HG02852 (cell line): ENCODE data around the gene C1QTNF4.
"Not testable (repeated sequence)": the region's sequence is repeated elsewhere in the genome, so short reads cannot be mapped to it uniquely, and the experiment has no call there.

Experiments
- ATAC-seq: cut with Tn5 transposase; IDR thresholded peaks from one replicate; pipeline ENCODE4 v1.9.1; 2021; ENCODE audit warnings: mild to moderate bottlenecking, moderate library complexity; ENCODE audit not compliant: unreplicated experiment

Gene C1QTNF4

GRCh38 chr11:47593934-47594855 is at the start of gene C1QTNF4:
C1QTNF4 (minus strand) TSS chr11:47594411; CDS start chr11:47590810, 3,601 bp downstream.
- no peak for ATAC-seq

DNA sequence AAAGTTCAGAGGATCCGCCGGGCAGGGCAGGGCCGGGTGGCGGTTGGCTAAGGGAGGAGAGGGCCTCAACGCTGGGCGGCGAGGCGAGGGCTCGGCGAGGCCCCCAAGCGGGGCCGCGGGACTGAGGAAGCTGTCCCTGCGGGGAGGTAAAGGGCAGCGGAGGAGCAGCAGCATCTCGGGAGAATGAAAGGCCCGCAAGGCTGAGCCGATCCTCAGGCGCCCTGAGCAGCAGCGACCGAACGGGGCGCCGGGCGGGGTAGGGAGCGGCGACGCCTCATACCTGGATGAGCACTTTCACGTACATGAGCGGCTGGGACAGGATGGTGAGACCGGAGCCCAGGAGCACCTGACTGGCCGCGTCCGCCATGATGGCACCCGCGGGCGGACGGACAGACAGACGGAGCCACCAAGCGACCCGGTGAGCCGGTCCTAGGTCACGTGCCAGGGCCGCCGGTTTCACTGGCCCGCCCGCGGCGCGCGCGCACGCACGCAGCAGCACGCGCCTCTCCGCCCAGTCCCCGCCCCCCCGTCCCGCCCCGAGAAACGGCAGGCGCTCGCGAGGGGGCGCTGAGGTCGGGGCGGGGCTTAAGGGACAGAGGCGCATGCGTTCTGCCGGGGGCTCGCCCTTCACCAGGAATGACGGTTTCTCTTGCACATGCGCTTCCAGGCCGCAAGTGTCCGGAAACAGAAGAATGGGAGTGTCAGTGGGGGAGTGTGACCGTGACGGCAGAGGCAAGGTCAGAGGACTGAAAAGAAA is 48.1 kb upstream of the C1QTNF4 start, which contains the start of gene MTCH2:
TSS of gene MTCH2 (minus strand) at position 461 of the 757 bp plus-strand sequence. CDS start at position 367, 94 bp downstream.
- peak; percentile 90 for ATAC-seq

DNA sequence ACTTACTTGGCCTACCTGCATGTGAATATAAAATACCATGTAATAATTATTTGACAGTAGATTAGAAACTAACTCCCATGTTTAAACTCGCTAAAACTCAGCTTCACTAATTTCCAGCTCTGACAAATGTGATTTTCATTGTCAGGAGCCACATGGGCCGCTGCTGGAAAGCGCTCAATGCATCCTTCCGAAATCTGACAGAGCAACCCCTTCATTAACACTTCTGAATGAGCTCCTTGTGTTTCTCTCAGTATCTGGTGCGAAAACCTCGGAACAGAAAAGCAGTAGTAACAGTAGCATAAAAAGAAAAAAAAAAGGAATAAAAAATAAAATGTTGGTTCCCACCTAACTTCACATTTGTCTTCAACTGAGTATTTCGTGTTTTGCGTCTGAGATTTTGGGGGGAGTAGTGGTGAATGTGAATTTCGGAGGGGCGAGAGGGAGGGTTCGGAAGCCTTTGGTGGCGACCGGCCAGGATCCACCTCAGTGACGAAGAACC is 47.4 kb upstream of the C1QTNF4 start:
- ATAC-seq, result no peak

DNA sequence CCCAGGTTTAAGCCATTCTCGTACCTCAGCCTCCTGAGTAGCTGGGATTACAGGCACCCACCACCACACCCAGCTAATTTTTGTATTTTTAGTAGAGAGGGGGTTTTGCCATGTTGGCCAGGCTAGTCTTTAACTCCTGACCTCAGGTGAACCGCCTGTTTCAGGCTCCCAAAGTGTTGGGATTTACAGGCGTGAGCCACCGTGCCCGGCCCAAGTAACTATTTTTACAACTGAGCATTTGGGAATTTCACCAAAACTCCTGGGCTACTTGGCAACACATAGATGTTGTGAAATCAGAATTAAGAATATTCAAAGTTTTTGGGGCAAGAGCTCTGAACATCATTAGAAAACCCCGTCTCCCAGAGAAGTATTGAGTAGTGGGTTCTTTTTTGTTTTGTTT is 46.3 kb upstream of the C1QTNF4 start:
- not testable (repeated sequence) for ATAC-seq

- not testable (repeated sequence) for ATAC-seq
Measured at GRCh38 chr11:47636331-47636730, 42.1 kb upstream of the C1QTNF4 start.

GRCh38 chr11:47631473-47631872 is 37.3 kb upstream of the C1QTNF4 start:
- ATAC-seq, result no peak

DNA sequence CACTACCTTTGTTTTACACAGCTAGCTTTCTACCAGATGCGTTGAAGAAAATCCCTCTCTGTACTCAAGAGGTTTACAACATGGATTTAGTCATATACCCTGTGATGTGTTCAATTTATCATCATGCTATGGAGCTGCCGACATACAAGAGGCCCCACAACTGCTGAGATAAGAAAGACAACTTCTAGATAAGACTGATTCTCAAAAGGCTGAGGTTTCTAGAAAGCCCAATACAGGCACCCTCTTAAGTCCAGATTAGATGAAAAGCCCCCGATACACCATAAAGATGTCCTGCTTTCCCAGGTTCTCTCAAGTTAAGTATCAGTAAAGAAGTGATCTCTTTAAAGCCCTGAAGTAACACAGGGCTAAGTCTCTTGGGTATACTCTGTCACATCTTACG is 33.8 kb upstream of the C1QTNF4 start:
- no peak for ATAC-seq

GRCh38 chr11:47626234-47626633 is 32.0 kb upstream of the C1QTNF4 start:
- no peak for ATAC-seq

- ATAC-seq, result no peak
Measured at GRCh38 chr11:47620836-47621378, 26.7 kb upstream of the C1QTNF4 start.

DNA sequence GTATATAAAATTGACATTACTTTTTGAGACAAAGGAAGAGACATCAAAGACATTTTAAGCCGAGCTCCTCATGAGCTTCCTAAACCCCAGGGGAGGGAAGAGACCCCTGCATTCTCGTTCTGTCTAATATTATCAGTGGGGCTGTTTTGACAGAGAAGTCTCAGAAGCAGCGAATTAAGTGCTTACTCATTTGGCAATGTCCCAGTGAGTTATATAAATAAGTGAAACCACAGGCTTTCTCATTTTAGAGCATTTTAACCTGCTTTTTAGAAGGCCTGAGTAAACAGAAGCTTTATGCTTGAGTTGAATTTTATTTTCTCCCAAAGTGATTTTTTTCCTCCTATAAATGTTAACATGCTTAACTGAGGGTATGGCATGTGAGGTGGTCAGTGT is 23.2 kb upstream of the C1QTNF4 start:
- no peak for ATAC-seq

DNA sequence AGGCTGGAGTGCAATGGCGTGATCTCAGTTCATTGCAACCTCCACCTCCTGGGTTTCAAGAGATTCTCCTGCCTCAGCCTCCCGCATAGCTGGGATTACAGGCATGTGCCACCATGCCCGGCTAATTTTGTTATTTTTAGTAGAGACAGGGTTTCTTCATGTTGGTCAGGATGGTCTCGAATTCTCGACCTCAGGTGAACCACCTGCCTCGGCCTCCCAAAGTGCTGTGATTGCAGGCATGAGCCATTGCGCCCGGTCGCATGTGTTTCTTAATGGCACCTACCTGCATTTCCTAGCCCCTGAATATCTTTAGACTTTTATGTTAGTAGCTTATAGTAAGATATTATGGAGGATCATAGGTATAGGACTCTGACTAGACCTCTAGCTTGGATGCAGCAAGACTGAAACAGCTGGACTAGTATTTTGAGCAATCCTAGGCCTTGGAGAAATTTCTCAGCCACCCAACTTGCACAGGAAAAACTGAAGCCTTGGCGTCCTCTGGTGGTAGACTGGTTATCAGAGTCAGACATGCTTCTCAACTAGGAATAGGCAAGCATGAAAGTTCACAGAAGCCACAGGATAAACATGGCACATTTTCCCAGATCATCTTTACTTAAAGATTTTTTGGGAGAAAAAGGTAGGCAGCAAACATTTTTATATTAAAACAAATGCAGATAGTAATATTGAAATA is 22.7 kb upstream of the C1QTNF4 start:
- no peak for ATAC-seq

GRCh38 chr11:47615249-47615648 is 21.0 kb upstream of the C1QTNF4 start:
- ATAC-seq, result no peak

GRCh38 chr11:47611348-47611794 is 17.2 kb upstream of the C1QTNF4 start:
- ATAC-seq, result peak; percentile 78

- ATAC-seq, result no peak
Measured at GRCh38 chr11:47609675-47610074, 15.5 kb upstream of the C1QTNF4 start.

GRCh38 chr11:47607380-47607779 is 13.2 kb upstream of the C1QTNF4 start:
- ATAC-seq, result no peak

GRCh38 chr11:47606731-47607130 is 12.5 kb upstream of the C1QTNF4 start:
- no peak for ATAC-seq

- no peak for ATAC-seq
Measured at GRCh38 chr11:47605921-47606320, 11.7 kb upstream of the C1QTNF4 start.

DNA sequence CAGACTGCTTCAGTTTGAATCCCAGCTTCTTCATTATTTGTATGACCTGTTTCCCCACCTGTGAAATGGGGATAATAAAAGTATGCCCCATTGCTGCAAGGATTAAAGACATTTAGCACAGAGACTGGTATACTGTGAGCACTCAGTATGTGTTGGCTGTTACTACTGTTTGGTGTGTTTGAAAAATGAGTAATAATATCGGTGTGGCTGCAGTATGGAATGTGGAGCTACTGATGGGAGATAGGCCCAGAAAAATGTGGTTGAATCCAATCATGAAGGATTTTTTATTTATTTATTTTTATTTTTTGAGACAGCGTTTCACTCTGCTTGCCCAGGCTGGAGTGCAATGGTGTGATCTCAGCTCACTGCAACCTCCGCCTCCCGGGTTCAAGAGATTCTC is 9.1 kb upstream of the C1QTNF4 start:
- no peak for ATAC-seq

DNA sequence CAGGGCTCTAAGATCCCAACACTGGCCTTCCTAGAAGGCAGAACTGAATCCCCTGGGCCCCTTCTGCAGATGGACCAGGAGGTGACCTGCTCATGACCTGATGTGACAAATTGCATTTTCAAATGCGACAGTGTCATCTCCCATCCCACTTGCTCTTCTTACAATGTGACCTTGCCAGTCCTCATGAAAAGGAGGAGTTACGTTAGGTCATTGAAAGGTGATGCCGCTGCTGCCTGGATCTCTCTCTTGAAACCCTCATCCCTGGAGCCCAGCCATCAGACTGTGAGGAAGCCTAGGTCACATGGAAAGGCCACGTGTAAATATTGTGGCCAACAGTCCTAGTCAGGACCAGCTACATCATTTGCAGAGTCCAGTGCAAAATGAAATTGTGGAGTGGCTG is 5.7 kb upstream of the C1QTNF4 start:
- no peak for ATAC-seq

DNA sequence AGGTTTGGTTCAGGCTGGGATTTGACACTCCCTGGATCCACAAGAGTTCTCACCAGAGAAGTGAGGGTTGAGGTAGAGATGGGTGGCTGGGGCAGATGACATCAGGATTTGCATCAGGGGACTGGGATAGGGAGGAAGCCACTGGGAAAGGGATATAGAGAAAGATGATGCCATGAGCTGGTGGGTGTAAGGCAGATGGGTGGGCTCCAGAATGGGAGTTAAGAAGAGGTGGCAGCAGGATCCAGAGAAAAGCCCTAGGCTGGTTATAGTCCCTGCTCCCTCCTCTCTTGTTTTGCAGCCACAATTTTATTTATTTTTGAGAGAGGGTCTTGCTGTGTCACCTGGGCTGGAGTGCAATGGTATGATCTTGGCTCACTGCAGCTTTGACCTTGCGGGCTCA is 1.8 kb upstream of the C1QTNF4 start:
- ATAC-seq, result no peak

DNA sequence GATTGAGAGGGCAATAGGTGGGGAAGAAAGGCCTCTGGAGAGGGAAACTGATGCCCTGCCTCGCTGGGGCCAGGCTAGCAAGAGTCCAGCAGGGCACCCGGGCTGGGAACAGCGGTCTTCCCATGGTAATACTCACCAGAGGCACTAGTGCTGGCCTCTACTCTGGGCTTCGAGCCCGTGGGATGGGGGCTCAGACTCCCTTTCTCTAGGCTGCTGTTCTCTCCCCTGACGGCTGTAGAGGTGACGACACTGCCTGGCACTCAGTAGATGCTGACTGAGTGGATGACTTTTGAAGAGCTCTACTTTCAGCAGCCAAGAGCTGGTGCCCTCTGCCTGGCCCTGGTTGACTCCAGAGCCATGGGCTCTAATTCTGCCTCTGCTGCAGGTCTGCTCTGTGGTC is 818 bp upstream of the C1QTNF4 start:
- no peak for ATAC-seq
